SH-SY5Y (cell line): Measurements from ENCODE around the gene SLC5A9.

Experiments
- GATA2 ChIP-seq: IDR thresholded peaks from 2 replicates; pipeline ENCODE4 v1.6.1; 2011; ENCODE audit warnings: mild to moderate bottlenecking, low read depth, low read length
- GATA3 ChIP-seq: IDR thresholded peaks from 2 replicates; pipeline ENCODE4 v1.6.1; 2011; ENCODE audit warnings: low read depth, mild to moderate bottlenecking, low read length, moderate library complexity

The SLC5A9 gene

DNA sequence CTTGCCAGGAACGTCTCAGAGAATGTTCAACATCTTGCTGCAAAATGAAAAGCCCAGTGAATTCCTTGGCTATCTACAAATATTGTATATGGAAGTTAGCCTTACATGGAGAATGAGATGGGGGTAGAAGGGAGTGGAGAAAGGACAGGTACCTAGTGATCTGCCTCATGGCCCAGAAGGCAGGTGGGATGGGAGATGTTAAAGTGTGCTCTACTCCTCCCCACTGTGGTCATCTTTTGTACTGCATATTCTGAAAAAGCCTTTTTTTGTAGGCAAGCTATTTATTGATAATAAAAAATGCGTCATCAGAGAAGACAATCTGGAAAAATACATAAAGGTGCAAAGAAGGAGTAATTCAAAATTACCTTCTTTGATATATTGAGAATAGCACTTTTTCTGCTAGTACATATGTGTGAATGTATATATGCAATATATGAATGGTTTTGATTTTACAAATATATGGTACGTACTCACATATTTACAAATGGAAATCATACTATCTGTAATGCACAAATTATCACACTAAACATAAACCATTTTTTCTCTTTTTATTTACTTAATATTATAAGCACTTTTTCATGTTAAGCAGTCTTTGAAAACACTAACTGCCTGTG, 19.1 kb upstream of the SLC5A9 start:
- TF ChIP-seq GATA3, result no peak
- no peak for TF ChIP-seq GATA2

DNA sequence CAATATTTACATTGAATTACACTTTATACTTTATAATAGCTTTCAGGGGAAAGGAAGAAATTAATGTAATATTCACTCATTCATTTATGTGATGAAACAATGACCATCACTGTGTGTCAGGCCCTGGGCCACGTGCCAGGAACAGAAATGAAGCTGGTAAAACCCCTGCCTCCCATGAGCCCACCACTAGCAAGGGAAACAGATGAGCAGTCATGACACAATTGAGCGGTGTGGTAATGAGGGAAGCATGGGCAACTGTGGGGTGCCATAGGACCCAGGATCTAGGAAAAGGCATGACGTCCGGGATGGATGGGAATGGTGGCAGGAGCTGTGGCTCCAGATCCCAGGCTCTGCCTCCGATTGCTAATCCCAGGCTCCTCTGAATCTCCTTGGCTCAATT, 17.0 kb upstream of the SLC5A9 start:
- TF ChIP-seq GATA3 (no peak), GATA2 (no peak)

- TF ChIP-seq GATA2 (no peak), GATA3 (no peak)
These were observed 16.1 kb upstream of the SLC5A9 start for GRCh38 chr1:48206371-48206770.

DNA sequence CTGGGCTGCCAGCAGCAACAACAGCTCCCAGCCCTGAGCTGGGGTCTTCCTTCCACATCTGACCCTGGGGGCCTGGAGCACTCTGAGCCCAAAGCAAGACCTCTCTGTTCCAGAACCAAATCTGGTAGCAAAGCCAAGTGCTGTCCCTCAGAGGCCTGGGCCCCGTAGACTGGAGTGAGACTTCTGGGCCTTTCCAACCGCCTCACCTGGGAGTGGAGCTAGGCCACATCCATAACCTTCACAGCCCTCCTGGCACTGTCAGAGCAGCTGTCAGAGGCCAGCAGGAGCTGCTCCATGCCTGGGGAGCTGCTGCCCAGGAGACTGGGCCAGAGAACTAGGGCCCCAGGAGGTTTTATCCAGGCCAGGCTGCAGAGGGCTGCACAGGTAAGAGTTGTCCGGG, 15.4 kb upstream of the SLC5A9 start:
- no peak for TF ChIP-seq GATA3
- TF ChIP-seq GATA2, result no peak

GRCh38 chr1:48207536-48208075, 14.9 kb upstream of the SLC5A9 start:
- TF ChIP-seq GATA3 (no peak), GATA2 (no peak)

- no peak for TF ChIP-seq GATA2
- TF ChIP-seq GATA3, result no peak
These were observed 14.3 kb upstream of the SLC5A9 start for GRCh38 chr1:48208251-48208650.

DNA sequence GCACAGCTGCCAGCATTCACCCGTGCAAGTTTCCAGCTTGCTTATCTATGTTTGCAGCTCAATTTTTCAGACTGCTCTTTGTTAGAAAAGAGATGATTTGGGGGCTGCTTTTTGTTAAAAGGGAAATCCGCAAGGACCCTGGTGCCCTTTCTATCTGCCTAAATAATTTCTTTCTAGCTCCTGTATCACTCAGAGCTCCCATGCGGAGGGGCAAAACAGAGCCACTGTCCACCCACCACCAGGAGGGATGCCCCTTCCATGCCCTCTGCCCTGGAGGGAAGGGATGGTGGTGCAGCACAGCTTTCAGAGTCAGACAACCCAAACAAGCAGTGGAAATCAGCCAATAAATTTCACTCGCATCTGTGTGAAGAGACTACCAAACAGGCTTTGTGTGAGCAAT, 13.9 kb upstream of the SLC5A9 start:
- TF ChIP-seq GATA3, result no peak
- TF ChIP-seq GATA2, result no peak

- TF ChIP-seq GATA2, result no peak
- TF ChIP-seq GATA3, result no peak
These were observed 7.7 kb upstream of the SLC5A9 start for GRCh38 chr1:48214820-48215219.

GRCh38 chr1:48215222-48215621, 7.3 kb upstream of the SLC5A9 start:
- no peak for TF ChIP-seq GATA2
- no peak for TF ChIP-seq GATA3

DNA sequence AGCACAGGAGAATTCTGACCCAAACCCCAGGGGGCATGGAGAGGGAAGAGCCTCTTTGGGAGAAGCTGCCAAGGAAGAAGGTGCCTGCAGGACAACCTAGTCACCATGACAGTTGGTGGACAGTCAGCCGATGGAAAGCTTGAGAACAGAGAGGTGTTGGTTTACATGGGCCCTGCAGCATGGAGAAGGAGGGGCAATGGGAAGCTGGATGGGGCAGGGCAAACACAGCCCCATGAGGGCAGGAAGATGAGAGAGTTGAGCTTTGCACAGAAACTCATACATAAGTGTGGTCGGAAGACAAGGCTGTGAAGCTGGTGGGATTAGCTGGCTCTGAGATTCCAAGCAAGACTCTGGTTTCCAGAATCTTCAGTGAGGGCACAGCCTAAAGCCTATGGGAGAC, 6.6 kb upstream of the SLC5A9 start:
- TF ChIP-seq GATA3, result no peak
- TF ChIP-seq GATA2, result no peak

DNA sequence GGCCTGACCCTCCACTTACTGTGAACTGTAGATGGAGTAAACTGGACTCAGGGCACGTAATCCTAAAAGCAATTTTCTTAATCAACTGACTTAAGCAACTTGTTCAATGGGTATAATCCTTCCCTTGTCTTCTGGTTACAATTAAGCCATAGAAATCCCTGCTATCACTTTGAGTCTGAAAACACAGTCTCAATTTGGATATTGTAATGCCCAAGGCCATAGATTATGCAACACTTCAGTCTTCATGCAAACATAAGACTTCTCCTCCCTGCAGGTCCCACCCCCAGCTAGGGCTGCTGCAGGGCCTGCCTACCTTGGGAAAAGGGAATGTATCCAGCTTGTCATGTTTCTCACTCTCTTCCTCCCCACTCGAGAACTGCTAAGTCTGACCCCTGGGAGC, 6.2 kb upstream of the SLC5A9 start:
- TF ChIP-seq GATA3, result no peak
- TF ChIP-seq GATA2, result no peak

GRCh38 chr1:48216941-48217340, 5.6 kb upstream of the SLC5A9 start:
- TF ChIP-seq GATA3 (no peak), GATA2 (no peak)

- TF ChIP-seq GATA3, result no peak
- TF ChIP-seq GATA2, result no peak
These were observed 4.7 kb upstream of the SLC5A9 start for GRCh38 chr1:48217856-48218255.

- TF ChIP-seq GATA3, result no peak
These were observed 2.7 kb upstream of the SLC5A9 start for GRCh38 chr1:48219803-48220202.

- TF ChIP-seq GATA2, result no peak
- TF ChIP-seq GATA3, result no peak
These were observed 1.4 kb upstream of the SLC5A9 start for GRCh38 chr1:48221122-48221521.

DNA sequence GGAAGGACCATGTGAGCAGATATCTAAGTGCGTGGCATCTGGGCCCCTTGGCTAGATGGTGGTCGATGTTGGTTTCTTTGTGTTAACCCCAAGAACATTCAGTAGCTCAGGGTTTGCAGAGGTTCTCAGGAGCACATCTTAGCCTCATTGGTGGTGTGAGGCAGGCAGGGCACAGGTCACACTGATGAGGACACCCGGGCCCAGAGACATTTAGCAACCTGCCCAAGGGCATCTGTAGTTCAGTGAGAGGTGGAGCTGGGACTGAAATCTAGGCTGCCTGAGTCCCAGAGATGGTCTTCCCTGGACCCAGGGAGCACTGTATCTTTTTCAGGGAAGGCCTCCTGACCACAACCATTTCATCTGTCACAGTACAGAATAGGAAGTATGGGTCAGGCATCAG, 859 bp upstream of the SLC5A9 start:
- no peak for TF ChIP-seq GATA2
- TF ChIP-seq GATA3, result no peak
